Measurements from ENCODE around the gene STARD5. TPM values are rescaled to one million over a fixed set of nuclear protein-coding genes. Genes with fewer than 3 reads are reported as not detected.

The STARD5 gene
- total and polyA plus RNA-seq, 11 donors = 0.49 to 3.7 (median 1.4) TPM

DNA sequence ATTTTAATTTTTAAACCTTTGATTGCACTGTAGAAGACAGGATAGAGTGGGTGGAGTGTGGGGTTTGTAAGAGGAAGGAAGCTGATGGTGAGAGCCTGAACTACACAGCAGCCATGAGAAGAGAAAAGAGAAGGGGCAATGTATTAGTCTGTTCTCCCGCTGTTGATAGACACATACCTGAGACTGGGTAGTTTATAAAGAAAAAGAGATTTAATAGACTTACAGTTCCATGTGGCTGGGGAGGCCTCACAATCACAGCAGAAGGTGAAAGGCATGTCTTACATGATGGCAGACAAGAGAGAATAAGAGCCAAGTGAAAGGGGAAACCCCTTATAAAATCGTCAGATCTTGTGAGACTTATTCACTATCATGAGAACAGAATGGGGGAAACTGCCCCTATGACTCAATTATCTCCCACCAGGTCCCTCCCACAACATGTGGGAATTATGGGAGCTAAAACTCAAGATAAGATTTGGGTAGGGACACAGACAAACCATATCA, 37.3 kb downstream of the STARD5 start:
- Histone ChIP-seq H3K36me3 (peaks cover 0 to 49% (median 0%) of the 10 kb centered on the region in 9 donors), H3K27ac (peak overlapping the region in 1 of 12 donors; percentile 60), H3K27me3 (no peaks in the 10 kb centered on the region), H3K9me3 (no peaks in the 10 kb centered on the region), H3K4me3 (no peak overlapping the region), H3K4me1 (peaks cover 0 to 35% (median 1%) of the 10 kb centered on the region in 12 donors)
- intact Hi-C loops (cut with DNase I) = no loop called here
- no peak for DNase-seq
- 71 to 89% (median 79%) methylated on average over 2 of the region's 2 CpGs for WGBS, 4 donors
- no peak for TF ChIP-seq POLR2A (IDR thresholded peaks at IDR 0.05)
- no peak for TF ChIP-seq CTCF (IDR thresholded peaks at IDR 0.05)
- peak in 2 of 4 donors; percentile 34 to 41 for ATAC-seq

DNA sequence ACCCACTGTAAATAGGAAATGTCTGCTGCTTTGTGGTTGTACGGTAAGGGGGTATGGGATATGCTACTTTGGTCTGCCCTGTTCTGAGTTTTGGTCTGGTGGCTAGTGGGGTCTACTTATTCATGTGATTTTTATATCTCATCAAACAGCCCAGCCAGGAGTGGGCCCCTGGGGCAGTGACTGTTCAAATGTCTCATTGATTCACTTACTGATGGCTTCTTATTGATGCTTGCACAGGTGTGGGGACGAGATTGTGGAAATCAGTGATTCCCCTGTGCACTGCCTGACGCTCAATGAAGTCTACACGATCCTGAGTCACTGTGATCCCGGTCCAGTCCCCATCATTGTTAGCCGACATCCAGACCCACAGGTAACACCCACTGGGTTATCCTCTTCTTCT, 38.5 kb downstream of the STARD5 start:
- DNase-seq = no peak
- Histone ChIP-seq H3K4me3 (no peak overlapping the region), H3K27ac (no peak overlapping the region), H3K9me3 (no peaks in the 10 kb centered on the region), H3K27me3 (no peaks in the 10 kb centered on the region), H3K4me1 (peaks cover 0 to 35% (median 1%) of the 10 kb centered on the region in 12 donors), H3K36me3 (peaks cover 0 to 55% (median 0%) of the 10 kb centered on the region in 9 donors)
- whole genome bisulfite sequencing, 4 donors = 95 to 100% (median 97%) methylated on average over 6 of the region's 6 CpGs
- TF ChIP-seq CTCF (IDR thresholded peaks at IDR 0.05) = no peak
- TF ChIP-seq POLR2A (IDR thresholded peaks at IDR 0.05) = no peak
- intact Hi-C loops (cut with DNase I) = no loop called here
- ATAC-seq = no peak

GRCh38 chr15:81284256-81285031, 39.5 kb downstream of the STARD5 start:
- Histone ChIP-seq H3K27ac (peak overlapping the region in 1 of 12 donors; percentile 21), H3K9me3 (no peaks in the 10 kb centered on the region), H3K4me3 (no peak overlapping the region), H3K36me3 (peaks cover 0 to 54% (median 0%) of the 10 kb centered on the region in 9 donors), H3K4me1 (peaks cover 0 to 35% (median 4%) of the 10 kb centered on the region in 12 donors), H3K27me3 (peaks cover 0 to 2% (median 0%) of the 10 kb centered on the region in 9 donors)
- 62 to 66% (median 65%) methylated on average over 5 of the region's 5 CpGs for WGBS, 4 donors
- intact Hi-C loops (cut with DNase I) = no loop called here
- DNase-seq = no peak
- peak in 3 of 4 donors; percentile 33 to 56 (median 55) for ATAC-seq
- TF ChIP-seq POLR2A (IDR thresholded peaks at IDR 0.05) (no peak), CTCF (IDR thresholded peaks at IDR 0.05) (no peak)

DNA sequence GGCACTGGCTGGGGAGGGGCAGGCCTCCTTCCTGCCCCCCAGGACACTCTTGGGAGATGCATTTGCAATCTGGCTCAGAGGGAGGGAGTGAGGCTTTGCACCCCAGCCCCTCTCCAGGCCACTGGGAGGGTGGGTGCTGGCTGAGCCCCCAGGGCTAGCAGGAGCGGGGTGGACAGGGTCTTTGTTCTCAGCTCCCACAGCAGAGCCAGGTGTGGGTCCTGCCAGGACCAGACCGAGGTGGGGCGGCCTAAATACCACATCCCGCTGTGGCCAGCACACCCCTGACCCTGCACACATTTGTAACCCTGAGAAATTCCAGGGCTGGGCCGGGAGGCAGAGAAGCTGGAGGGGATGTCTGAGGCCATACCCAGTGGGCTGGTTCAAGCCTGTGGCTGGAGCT, 41.0 kb downstream of the STARD5 start:
- H3K4me3 ChIP-seq = no peak overlapping the region
- H3K36me3 ChIP-seq = peaks cover 0 to 57% (median 0%) of the 10 kb centered on the region in 9 donors
- intact Hi-C loops (cut with DNase I) = no loop called here
- DNase-seq = no peak
- H3K4me1 ChIP-seq = peaks cover 0 to 35% (median 4%) of the 10 kb centered on the region in 12 donors
- H3K9me3 ChIP-seq = peaks cover 0 to under 1% (median 0%) of the 10 kb centered on the region in 12 donors
- peaks cover 0 to 3% (median 0%) of the 10 kb centered on the region in 9 donors for H3K27me3 ChIP-seq
- ATAC-seq = no peak
- WGBS, 4 donors = 94 to 100% (median 98%) methylated on average over 2 to 5 of the region's 5 CpGs
- H3K27ac ChIP-seq = no peak overlapping the region
- TF ChIP-seq POLR2A (IDR thresholded peaks at IDR 0.05) = no peak

All from heart left ventricle (tissue), 16 donors.